MM.1S (cell line): ENCODE data around the gene PIK3C2G.

Source experiments
- DNase-seq: peaks from one replicate; pipeline ENCODE4 v3.0.0-alpha.2; 2015
- H2AFZ ChIP-seq: fragments of 300-600 bp; sonication (generic); 2 replicates; pipeline ENCODE4 v1.6.0; 2016; ENCODE audit warnings: antibody characterized with exemption, low read length
- H3F3A ChIP-seq: fragments of 300-600 bp; sonication (generic); 2 replicates; pipeline ENCODE4 v1.6.1; 2016; ENCODE audit warnings: mild to moderate bottlenecking, antibody characterized with exemption, low read length, moderate library complexity, mixed read lengths; ENCODE audit not compliant: insufficient read depth
- H3K27ac ChIP-seq: fragments of 300-600 bp; sonication (generic); 2 replicates; pipeline ENCODE4 v1.5.1; 2016; ENCODE audit warnings: mild to moderate bottlenecking, low read length
- H3K27me3 ChIP-seq: fragments of 300-600 bp; sonication (generic); replicated peaks from 2 replicates; pipeline ENCODE4 v1.6.0; 2016; ENCODE audit warnings: low read length; ENCODE audit not compliant: insufficient read depth
- H3K36me3 ChIP-seq: fragments of 300-600 bp; sonication (generic); replicated peaks from 2 replicates; pipeline ENCODE4 v1.6.1; 2016; ENCODE audit warnings: mild to moderate bottlenecking, low read length, mixed read lengths; ENCODE audit not compliant: insufficient read depth
- H3K4me1 ChIP-seq: fragments of 300-600 bp; sonication (generic); 2 replicates; pipeline ENCODE4 v1.6.1; 2016; ENCODE audit warnings: low read length, mixed read lengths
- H3K4me2 ChIP-seq: fragments of 300-600 bp; sonication (generic); 2 replicates; pipeline ENCODE4 v1.6.0; 2016; ENCODE audit warnings: low read depth, low read length
- H3K4me3 ChIP-seq: fragments of 300-600 bp; sonication (generic); 2 replicates; pipeline ENCODE4 v1.5.1; 2016; ENCODE audit warnings: low read length, mixed read lengths
- H3K79me2 ChIP-seq: fragments of 300-600 bp; sonication (generic); 2 replicates; pipeline ENCODE4 v1.6.1; 2016; ENCODE audit warnings: mixed run types, low read length, mixed read lengths
- H3K9ac ChIP-seq: fragments of 300-600 bp; sonication (generic); 2 replicates; pipeline ENCODE4 v1.6.1; 2016; ENCODE audit warnings: low read length, mixed read lengths
- H3K9me2 ChIP-seq: fragments of 300-600 bp; sonication (generic); replicated peaks from 2 replicates; pipeline ENCODE4 v1.6.1; 2016; ENCODE audit warnings: mild to moderate bottlenecking, low read length, mixed read lengths; ENCODE audit not compliant: insufficient read depth
- H3K9me3 ChIP-seq: fragments of 300-600 bp; sonication (generic); replicated peaks from 2 replicates; pipeline ENCODE4 v1.6.1; 2016; ENCODE audit warnings: mild to moderate bottlenecking, low read length, mixed read lengths; ENCODE audit not compliant: insufficient read depth
- H4K20me1 ChIP-seq: fragments of 300-600 bp; sonication (generic); 2 replicates; pipeline ENCODE4 v1.6.1; 2016; ENCODE audit warnings: mild to moderate bottlenecking, low read length, moderate library complexity, mixed read lengths; ENCODE audit not compliant: insufficient read depth
- EZH2 ChIP-seq: fragments of 300-600 bp; sonication (generic); optimal IDR thresholded peaks from 2 replicates; pipeline ENCODE3; 2017; ENCODE audit warnings: low read depth, mild to moderate bottlenecking, antibody characterized with exemption, low read length, mixed read lengths
- EZH2phosphoT487 ChIP-seq: fragments of 300-600 bp; sonication (generic); IDR thresholded peaks from 2 replicates; pipeline ENCODE4 v1.6.1; 2018; ENCODE audit warnings: antibody characterized with exemption, low read length
- TF ChIP-seq, protein P1 (sequence below): fragments of 300-600 bp; sonication (generic); IDR thresholded peaks from 2 replicates; pipeline ENCODE4 v1.5.1; 2016; ENCODE audit warnings: antibody characterized with exemption, low read length, mixed read lengths

Gene PIK3C2G

DNA sequence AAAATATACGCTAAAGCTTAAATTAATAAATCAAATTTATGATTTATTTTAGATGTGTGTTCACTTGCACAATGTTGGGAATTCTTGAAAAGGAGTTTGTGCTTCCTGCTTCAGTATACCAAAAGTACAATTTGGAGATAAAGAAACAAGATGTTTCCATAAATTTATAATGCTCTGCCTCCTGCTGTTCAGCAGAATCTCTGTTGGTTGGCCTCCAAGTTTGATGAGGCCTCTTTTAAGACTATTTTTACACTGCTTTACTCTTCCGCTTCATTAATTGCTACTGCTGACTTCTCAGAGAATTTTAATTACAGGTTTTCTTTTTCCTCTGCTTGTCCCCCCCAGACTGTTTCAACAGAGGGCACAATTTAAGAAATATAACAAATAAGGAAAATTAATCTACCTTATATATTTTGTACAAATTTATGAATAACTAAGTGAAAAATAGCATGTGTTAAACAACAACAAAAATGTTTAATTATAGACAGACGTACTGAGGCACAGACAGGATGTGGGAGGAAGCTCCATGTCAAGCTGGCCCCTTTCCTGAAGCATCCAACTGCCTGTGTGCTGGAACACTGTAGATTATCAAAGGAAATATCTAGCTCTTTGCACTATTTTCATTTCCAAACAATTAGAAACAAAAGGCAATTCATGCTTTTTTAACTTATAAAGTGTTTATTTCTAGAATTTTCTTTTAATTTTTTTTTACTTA, 83.9 kb downstream of the PIK3C2G start:
- no peak for DNase-seq
- Histone ChIP-seq H2AFZ (no peak overlapping the region), H3K9me2 (no peaks in the 10 kb centered on the region), H3K9ac (no peak overlapping the region), H3K27ac (no peak overlapping the region), H3K36me3 (no peaks in the 10 kb centered on the region), H3K4me3 (no peak overlapping the region), H3K27me3 (no peaks in the 10 kb centered on the region), H3K9me3 (no peaks in the 10 kb centered on the region), H3F3A (no peaks in the 10 kb centered on the region), H3K4me1 (no peaks in the 10 kb centered on the region), H4K20me1 (no peaks in the 10 kb centered on the region), H3K4me2 (no peak overlapping the region), H3K79me2 (no peaks in the 10 kb centered on the region)
- TF ChIP-seq EZH2, result no peak
- TF ChIP-seq EZH2phosphoT487, result no peak
- TF ChIP-seq, protein P1, sequence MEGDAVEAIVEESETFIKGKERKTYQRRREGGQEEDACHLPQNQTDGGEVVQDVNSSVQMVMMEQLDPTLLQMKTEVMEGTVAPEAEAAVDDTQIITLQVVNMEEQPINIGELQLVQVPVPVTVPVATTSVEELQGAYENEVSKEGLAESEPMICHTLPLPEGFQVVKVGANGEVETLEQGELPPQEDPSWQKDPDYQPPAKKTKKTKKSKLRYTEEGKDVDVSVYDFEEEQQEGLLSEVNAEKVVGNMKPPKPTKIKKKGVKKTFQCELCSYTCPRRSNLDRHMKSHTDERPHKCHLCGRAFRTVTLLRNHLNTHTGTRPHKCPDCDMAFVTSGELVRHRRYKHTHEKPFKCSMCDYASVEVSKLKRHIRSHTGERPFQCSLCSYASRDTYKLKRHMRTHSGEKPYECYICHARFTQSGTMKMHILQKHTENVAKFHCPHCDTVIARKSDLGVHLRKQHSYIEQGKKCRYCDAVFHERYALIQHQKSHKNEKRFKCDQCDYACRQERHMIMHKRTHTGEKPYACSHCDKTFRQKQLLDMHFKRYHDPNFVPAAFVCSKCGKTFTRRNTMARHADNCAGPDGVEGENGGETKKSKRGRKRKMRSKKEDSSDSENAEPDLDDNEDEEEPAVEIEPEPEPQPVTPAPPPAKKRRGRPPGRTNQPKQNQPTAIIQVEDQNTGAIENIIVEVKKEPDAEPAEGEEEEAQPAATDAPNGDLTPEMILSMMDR, result no peak

DNA sequence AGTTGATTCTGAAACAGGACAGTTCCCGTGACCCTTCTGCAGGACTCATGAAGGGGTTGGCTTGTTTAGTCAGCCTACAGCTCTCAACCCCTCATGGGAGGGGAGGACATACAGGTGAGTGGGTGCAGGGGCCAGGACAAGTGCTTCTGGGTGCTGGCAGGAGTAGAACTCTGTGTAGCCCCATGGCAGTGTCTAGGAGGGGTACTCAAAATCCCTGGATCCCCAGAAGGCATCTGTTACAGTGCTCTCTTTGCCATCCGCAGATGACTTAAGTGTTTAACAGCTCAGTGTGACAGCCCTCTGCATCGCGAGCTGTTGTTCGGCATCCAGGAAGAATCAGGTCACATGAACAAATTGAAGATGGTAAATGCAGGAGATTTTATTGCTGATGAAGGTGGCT, 91.0 kb downstream of the PIK3C2G start:
- Histone ChIP-seq H3K9ac (no peak overlapping the region), H3K9me2 (no peaks in the 10 kb centered on the region), H3K36me3 (no peaks in the 10 kb centered on the region), H3K4me2 (no peak overlapping the region), H4K20me1 (no peaks in the 10 kb centered on the region), H3F3A (no peaks in the 10 kb centered on the region), H3K4me3 (no peak overlapping the region), H3K9me3 (no peaks in the 10 kb centered on the region), H3K79me2 (no peaks in the 10 kb centered on the region), H3K27me3 (no peaks in the 10 kb centered on the region), H2AFZ (no peak overlapping the region), H3K4me1 (no peaks in the 10 kb centered on the region), H3K27ac (no peak overlapping the region)
- TF ChIP-seq EZH2phosphoT487, result no peak
- TF ChIP-seq EZH2, result no peak
- no peak for DNase-seq

DNA sequence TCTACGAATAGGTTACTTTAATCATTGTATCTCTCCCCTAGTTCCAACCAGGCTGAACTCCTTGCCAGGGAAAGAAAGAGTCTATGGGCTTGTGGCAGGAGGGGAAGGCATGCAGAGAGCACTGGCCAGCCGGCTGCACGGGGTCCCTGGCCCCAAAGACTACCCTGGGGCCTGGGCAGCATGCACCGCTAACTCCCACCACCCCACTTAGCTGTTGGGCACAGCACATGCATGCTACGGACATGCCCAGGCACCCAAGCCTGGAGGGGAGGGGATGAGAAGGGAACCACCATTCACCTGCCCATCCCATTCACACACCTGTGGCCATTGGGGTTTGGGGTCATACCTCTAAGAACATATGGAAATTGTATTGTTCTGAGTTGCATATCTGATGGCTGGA, 94.1 kb downstream of the PIK3C2G start:
- no peak for DNase-seq
- Histone ChIP-seq H3K9me2 (no peaks in the 10 kb centered on the region), H3K4me2 (no peak overlapping the region), H3K27ac (no peak overlapping the region), H4K20me1 (no peaks in the 10 kb centered on the region), H3K9me3 (no peaks in the 10 kb centered on the region), H3K4me1 (no peaks in the 10 kb centered on the region), H3F3A (no peaks in the 10 kb centered on the region), H2AFZ (no peak overlapping the region), H3K79me2 (no peaks in the 10 kb centered on the region), H3K9ac (no peak overlapping the region), H3K4me3 (no peak overlapping the region), H3K36me3 (no peaks in the 10 kb centered on the region), H3K27me3 (no peaks in the 10 kb centered on the region)
- TF ChIP-seq EZH2phosphoT487, result no peak
- TF ChIP-seq, protein P1, result no peak
- no peak for TF ChIP-seq EZH2

DNA sequence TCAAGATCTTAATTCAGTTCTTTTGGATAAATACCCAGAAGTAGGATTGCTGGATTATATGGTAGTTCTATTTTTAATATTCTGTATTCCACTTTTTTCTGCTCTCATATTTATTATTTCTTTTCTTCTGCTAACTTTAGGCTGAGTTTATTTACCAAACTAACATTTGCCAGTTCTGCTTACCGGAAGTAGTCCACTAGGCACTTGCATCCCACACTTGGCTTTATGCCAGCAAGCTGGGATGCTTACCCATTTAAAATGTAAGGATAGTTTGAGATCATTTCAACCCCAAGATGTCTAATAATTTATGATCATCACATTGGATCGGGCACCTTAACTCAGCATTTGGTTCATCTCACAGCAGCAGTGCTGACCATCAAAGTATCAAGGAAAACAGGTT, 96.8 kb downstream of the PIK3C2G start:
- H3K79me2 ChIP-seq, result no peaks in the 10 kb centered on the region
- H2AFZ ChIP-seq, result no peak overlapping the region
- no peak overlapping the region for H3K4me2 ChIP-seq
- H3K27ac ChIP-seq, result no peak overlapping the region
- DNase-seq, result no peak
- TF ChIP-seq, protein P1, result no peak
- no peak for TF ChIP-seq EZH2
- TF ChIP-seq EZH2phosphoT487, result no peak
- H3K9ac ChIP-seq, result no peak overlapping the region
- H3K9me2 ChIP-seq, result no peaks in the 10 kb centered on the region
- no peaks in the 10 kb centered on the region for H3K27me3 ChIP-seq
- H3F3A ChIP-seq, result no peaks in the 10 kb centered on the region
- H3K4me1 ChIP-seq, result no peaks in the 10 kb centered on the region
- no peak overlapping the region for H3K4me3 ChIP-seq
- no peaks in the 10 kb centered on the region for H3K9me3 ChIP-seq
- no peaks in the 10 kb centered on the region for H3K36me3 ChIP-seq
- no peaks in the 10 kb centered on the region for H4K20me1 ChIP-seq
